Trophoblast cell (in vitro differentiated cells and primary cell): ENCODE measurements around the gene BTNL8.

Experiments
- DNase-seq, 2 donors: peaks; one replicate each; pipeline ENCODE4 v3.0.0-alpha.2; 2016
- H2AFZ ChIP-seq: 2 replicates; pipeline ENCODE4 v1.6.1; 2013; ENCODE audit warnings: low read length, moderate library complexity, mild to moderate bottlenecking; ENCODE audit not compliant: insufficient read depth, poor library complexity
- H2AK5ac ChIP-seq: 2 replicates; pipeline ENCODE4 v1.6.1; 2013; ENCODE audit warnings: mild to moderate bottlenecking, low read length
- H2BK120ac ChIP-seq: 2 replicates; pipeline ENCODE4 v1.6.1; 2013; ENCODE audit warnings: low read length, mild to moderate bottlenecking, moderate library complexity; ENCODE audit not compliant: insufficient read depth, poor library complexity
- H2BK12ac ChIP-seq: 2 replicates; pipeline ENCODE4 v1.6.1; 2013; ENCODE audit warnings: mild to moderate bottlenecking, low read length, moderate library complexity
- H2BK5ac ChIP-seq: 2 replicates; pipeline ENCODE4 v1.6.1; 2013; ENCODE audit warnings: low read length, low read depth, moderate library complexity, mild to moderate bottlenecking; ENCODE audit not compliant: poor library complexity
- H3K14ac ChIP-seq: 2 replicates; pipeline ENCODE4 v1.6.1; 2013; ENCODE audit warnings: mild to moderate bottlenecking, low read length
- H3K18ac ChIP-seq: 2 replicates; pipeline ENCODE4 v1.6.1; 2013; ENCODE audit warnings: mild to moderate bottlenecking, low read length
- H3K23ac ChIP-seq: 2 replicates; pipeline ENCODE4 v1.6.1; 2013; ENCODE audit warnings: low read length
- H3K27ac ChIP-seq: 2 replicates; pipeline ENCODE4 v1.5.1; 2013; ENCODE audit warnings: low read depth, mild to moderate bottlenecking, inconsistent platforms, low read length, moderate library complexity
- H3K27me3 ChIP-seq: 2 replicates; pipeline ENCODE4 v1.6.1; 2013; ENCODE audit warnings: inconsistent platforms, mild to moderate bottlenecking, low read length, moderate library complexity; ENCODE audit not compliant: insufficient read depth
- H3K36me3 ChIP-seq, 2 experiments: 1 replicate in 1 of 2; 2 replicates in 1 of 2; pipeline ENCODE4 v1.6.1; 2013; ENCODE audit warnings: low read length in 2 of 2, mild to moderate bottlenecking in 2 of 2, moderate library complexity in 1 of 2; ENCODE audit not compliant: insufficient read depth in 2 of 2, control insufficient read depth in 1 of 2
- H3K4ac ChIP-seq: 2 replicates; pipeline ENCODE4 v1.6.1; 2013; ENCODE audit warnings: low read depth, mild to moderate bottlenecking, low read length, moderate library complexity
- H3K4me1 ChIP-seq, 2 experiments: 1 replicate in 1 of 2; 2 replicates in 1 of 2; pipeline ENCODE4 v1.6.1; 2013; ENCODE audit warnings: low read length in 2 of 2, mild to moderate bottlenecking in 2 of 2, moderate library complexity in 1 of 2; ENCODE audit not compliant: insufficient read depth in 2 of 2, control insufficient read depth in 1 of 2
- H3K4me2 ChIP-seq: 2 replicates; pipeline ENCODE4 v1.6.1; 2013; ENCODE audit warnings: inconsistent platforms, mild to moderate bottlenecking, low read length, moderate library complexity
- H3K4me3 ChIP-seq: 2 replicates; pipeline ENCODE4 v1.5.1; 2013; ENCODE audit warnings: mild to moderate bottlenecking, low read depth, low read length, inconsistent platforms
- H3K79me1 ChIP-seq: one replicate; pipeline ENCODE4 v1.6.1; 2013; ENCODE audit warnings: low read length
- H3K79me2 ChIP-seq: 2 replicates; pipeline ENCODE4 v1.6.1; 2013; ENCODE audit warnings: low read length, mild to moderate bottlenecking; ENCODE audit not compliant: control insufficient read depth, insufficient read depth, poor library complexity
- H3K9ac ChIP-seq: 2 replicates; pipeline ENCODE4 v1.6.1; 2013; ENCODE audit warnings: mild to moderate bottlenecking, low read length
- H3K9me3 ChIP-seq: 2 replicates; pipeline ENCODE4 v1.6.1; 2013; ENCODE audit warnings: low read depth, mild to moderate bottlenecking, control low read depth, inconsistent platforms, low read length; ENCODE audit not compliant: insufficient read depth
- H4K12ac ChIP-seq: 2 replicates; pipeline ENCODE4 v1.6.1; 2013; ENCODE audit warnings: low read depth, mild to moderate bottlenecking, low read length, moderate library complexity
- H4K8ac ChIP-seq: 2 replicates; pipeline ENCODE4 v1.6.1; 2013; ENCODE audit warnings: low read depth, mild to moderate bottlenecking, low read length, moderate library complexity
- H4K91ac ChIP-seq: one replicate; pipeline ENCODE4 v1.6.1; 2013; ENCODE audit warnings: low read depth, mild to moderate bottlenecking, low read length, moderate library complexity
- WGBS: extraction: QIAGEN DNeasy Blood & Tissue Kit; methylation state at CpG from one replicate; pipeline ENCODE4 v1.1.7; 2013; ENCODE audit warnings: missing lambda C conversion rate; ENCODE audit not compliant: insufficient read length, insufficient coverage; ENCODE audit errors: extremely low coverage; 5-methylcytosine and 5-hydroxymethylcytosine counted together

Gene BTNL8

DNA sequence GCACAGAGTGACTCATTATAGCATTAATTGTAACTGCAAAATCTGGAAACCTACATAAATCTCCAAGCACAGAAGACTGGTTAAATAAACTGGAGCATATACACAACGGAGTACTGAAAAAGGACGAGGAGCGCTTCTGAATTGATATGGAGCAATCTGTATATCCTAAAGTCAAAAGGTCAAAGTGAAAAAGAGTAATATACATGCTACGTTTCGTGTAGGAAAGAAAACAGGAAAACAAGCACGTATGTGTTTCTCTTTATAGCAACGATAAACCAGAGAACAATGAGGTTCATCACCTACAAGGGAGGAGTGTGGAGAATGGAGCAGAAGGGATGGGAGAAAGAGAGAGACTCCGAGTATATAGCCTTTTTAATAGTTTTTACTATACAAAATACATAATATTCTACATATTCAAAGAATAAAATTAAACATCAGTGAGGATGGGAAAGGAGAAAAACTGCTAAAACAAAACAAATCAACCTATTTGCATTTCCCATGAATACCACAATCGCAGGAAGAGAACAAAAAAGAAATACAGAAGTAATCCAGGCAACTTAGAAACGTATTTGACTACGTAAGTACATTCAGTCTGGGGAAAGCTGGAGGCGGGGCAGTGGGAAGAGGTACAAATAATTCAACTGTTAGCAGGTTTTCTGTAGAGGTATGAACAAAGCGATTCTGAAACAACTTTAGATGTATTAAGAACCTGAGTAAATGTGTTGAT, 45.7 kb upstream of the BTNL8 start:
- Histone ChIP-seq H2AFZ (no peak overlapping the region), H3K4me3 (no peak overlapping the region), H4K91ac (no peak overlapping the region), H3K27me3 (no peaks in the 10 kb centered on the region), H3K23ac (no peak overlapping the region), H3K27ac (no peak overlapping the region), H3K79me2 (no peaks in the 10 kb centered on the region), H3K36me3 (peaks cover 13 to 39% of the 10 kb centered on the region in 2 experiments), H3K79me1 (no peaks in the 10 kb centered on the region), H2BK120ac (no peak overlapping the region), H4K8ac (no peak overlapping the region), H2AK5ac (no peak overlapping the region), H3K4ac (no peak overlapping the region), H4K12ac (no peak overlapping the region), H3K18ac (no peak overlapping the region), H2BK12ac (no peak overlapping the region), H2BK5ac (no peak overlapping the region), H3K14ac (no peak overlapping the region), H3K9me3 (peaks cover 8% of the 10 kb centered on the region), H3K4me1 (no peaks in the 10 kb centered on the region), H3K9ac (no peak overlapping the region), H3K4me2 (no peak overlapping the region)
- DNase-seq: no peak
- WGBS: no CpG with 5 or more reads among the region's 13 CpGs

DNA sequence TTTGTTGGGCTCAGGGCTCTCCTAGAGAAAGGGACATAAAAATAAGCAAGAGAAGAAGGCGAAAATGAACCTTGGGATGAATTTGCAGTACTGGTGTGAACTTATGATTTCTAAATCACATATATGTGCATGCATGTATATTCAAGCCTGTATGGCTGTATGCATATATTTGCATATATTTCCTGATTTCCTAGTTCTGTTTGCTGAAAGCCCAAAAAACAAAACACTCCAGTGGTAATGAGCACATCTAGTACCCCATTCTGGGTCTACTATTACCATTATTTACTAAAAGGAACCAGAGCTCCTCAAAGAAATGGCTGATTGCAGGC, 45.1 kb upstream of the BTNL8 start:
- no CpG with 5 or more reads among the region's 1 CpG for WGBS
- Histone ChIP-seq H3K27ac (no peak overlapping the region), H2BK5ac (no peak overlapping the region), H2AFZ (no peak overlapping the region), H3K36me3 (peaks cover 14 to 36% of the 10 kb centered on the region in 2 experiments), H3K4ac (no peak overlapping the region), H2BK120ac (no peak overlapping the region), H2AK5ac (no peak overlapping the region), H3K23ac (no peak overlapping the region), H3K27me3 (no peaks in the 10 kb centered on the region), H3K18ac (no peak overlapping the region), H3K4me3 (no peak overlapping the region), H4K8ac (no peak overlapping the region), H2BK12ac (no peak overlapping the region), H4K91ac (no peak overlapping the region), H3K9me3 (peaks cover 6% of the 10 kb centered on the region), H3K4me1 (no peaks in the 10 kb centered on the region), H4K12ac (no peak overlapping the region), H3K9ac (no peak overlapping the region), H3K79me2 (no peaks in the 10 kb centered on the region), H3K14ac (no peak overlapping the region), H3K79me1 (no peaks in the 10 kb centered on the region), H3K4me2 (no peak overlapping the region)
- DNase-seq: no peak

DNA sequence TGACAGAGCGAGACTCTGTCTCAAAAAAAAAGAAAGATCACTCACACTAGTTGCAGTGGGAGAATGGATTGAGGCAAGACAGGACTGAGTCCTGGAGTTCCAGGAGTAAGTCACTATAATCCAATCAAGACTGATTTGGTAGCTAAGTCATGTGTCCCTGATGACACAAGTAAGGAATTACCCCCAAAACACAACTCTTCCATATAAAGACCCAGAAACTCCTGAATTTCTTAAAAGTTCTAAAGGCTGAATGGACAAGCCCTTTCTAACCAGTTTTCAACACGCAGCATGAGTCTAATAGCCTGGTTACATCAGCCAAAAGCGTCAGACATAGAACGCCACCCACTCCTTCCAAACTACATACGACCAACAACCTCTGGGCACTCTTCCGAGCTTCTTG, 40.4 kb upstream of the BTNL8 start:
- no CpG with 5 or more reads among the region's 6 CpGs for WGBS
- no peak overlapping the region for H2BK120ac ChIP-seq
- peaks cover 6% of the 10 kb centered on the region for H3K79me2 ChIP-seq
- no peak overlapping the region for H3K23ac ChIP-seq
- no peak overlapping the region for H3K9ac ChIP-seq
- no peak overlapping the region for H3K4me3 ChIP-seq
- no peak overlapping the region for H3K18ac ChIP-seq
- H2AFZ ChIP-seq: no peak overlapping the region
- no peak overlapping the region for H3K4ac ChIP-seq
- H3K27ac ChIP-seq: no peak overlapping the region
- no peak overlapping the region for H4K91ac ChIP-seq
- H3K9me3 ChIP-seq: no peaks in the 10 kb centered on the region
- H2BK12ac ChIP-seq: no peak overlapping the region
- no peaks in the 10 kb centered on the region for H3K4me1 ChIP-seq
- H3K79me1 ChIP-seq: peaks cover 9% of the 10 kb centered on the region
- H4K12ac ChIP-seq: no peak overlapping the region
- H3K27me3 ChIP-seq: no peaks in the 10 kb centered on the region
- H2BK5ac ChIP-seq: no peak overlapping the region
- H2AK5ac ChIP-seq: no peak overlapping the region
- no peak overlapping the region for H4K8ac ChIP-seq
- peaks cover 5 to 9% of the 10 kb centered on the region in 2 experiments for H3K36me3 ChIP-seq
- H3K14ac ChIP-seq: no peak overlapping the region
- H3K4me2 ChIP-seq: no peak overlapping the region
- DNase-seq: no peak

DNA sequence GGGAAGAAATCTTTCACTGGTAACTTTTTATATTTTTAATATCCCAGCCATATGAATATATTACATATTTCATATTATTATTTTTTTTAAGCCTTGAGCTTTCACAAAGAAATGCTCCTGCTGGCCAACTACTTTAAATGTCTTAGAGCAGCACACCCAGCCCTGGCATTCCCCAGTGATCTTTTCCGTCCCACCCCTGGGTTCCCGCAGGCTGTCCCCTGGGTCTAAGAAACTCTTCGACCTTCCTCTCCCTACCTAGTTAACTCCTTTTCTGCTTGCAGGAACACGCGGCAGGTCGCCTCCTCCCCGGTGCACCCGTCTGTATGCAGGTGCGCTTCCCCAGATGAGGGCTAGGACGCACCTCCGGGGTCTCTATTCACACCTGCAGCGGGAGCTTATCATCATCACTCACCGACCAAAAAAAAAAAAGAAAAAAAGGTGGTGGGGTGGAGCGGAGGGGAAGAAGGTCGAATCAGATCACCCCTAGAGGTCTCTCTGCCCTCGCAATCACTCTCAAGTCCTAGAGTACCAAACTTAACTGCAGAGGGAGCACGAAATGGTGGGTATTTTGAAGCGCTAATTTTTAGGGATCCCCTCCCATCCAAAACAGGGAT, 38.6 kb upstream of the BTNL8 start:
- Histone ChIP-seq H2BK5ac (peak overlapping the region; percentile 79), H2BK12ac (no peak overlapping the region), H3K14ac (peak overlapping the region; percentile 100), H3K9ac (peak overlapping the region; percentile 99), H4K12ac (peak overlapping the region; percentile 99), H3K9me3 (no peaks in the 10 kb centered on the region), H2BK120ac (peak overlapping the region; percentile 96), H3K18ac (peak overlapping the region; percentile 95), H3K79me1 (peaks cover 9% of the 10 kb centered on the region), H3K23ac (no peak overlapping the region), H4K91ac (peak overlapping the region; percentile 99), H4K8ac (peak overlapping the region; percentile 99), H3K4me3 (peak overlapping the region; percentile 97), H2AK5ac (peak overlapping the region; percentile 100), H3K4ac (peak overlapping the region; percentile 100), H3K4me2 (peak overlapping the region; percentile 88), H2AFZ (peak overlapping the region; percentile 100), H3K4me1 (no peaks in the 10 kb centered on the region), H3K79me2 (peaks cover 6% of the 10 kb centered on the region), H3K27me3 (no peaks in the 10 kb centered on the region), H3K27ac (peak overlapping the region; percentile 93), H3K36me3 (peaks cover 5 to 7% of the 10 kb centered on the region in 2 experiments)
- DNase-seq: peak in 1 of 2 donors; percentile 27
- no CpG with 5 or more reads among the region's 18 CpGs for WGBS
